CD14-positive monocyte (primary cell): ENCODE results near the gene ATP2C1. TPM values are rescaled to one million over a fixed set of nuclear protein-coding genes. Genes with fewer than 3 reads are reported as not detected.

Experiments used
- DNase-seq, 3 donors: peaks; one replicate each; pipeline ENCODE4 v3.0.0-alpha.2; 2011 to 2022
- H2AFZ ChIP-seq: 2 replicates; pipeline ENCODE4 v1.6.0; 2012; ENCODE audit warnings: mild to moderate bottlenecking, low read depth, low read length, inconsistent platforms; ENCODE audit not compliant: insufficient read depth, poor library complexity, severe bottlenecking
- H3K27ac ChIP-seq, 2 donors: 1 replicate in 1 of 2; 2 replicates in 1 of 2; pipeline ENCODE4 v1.5.1; 2012 to 2013; ENCODE audit warnings: low read length in 2 of 2, control low read depth in 1 of 2, inconsistent platforms in 1 of 2, low read depth in 1 of 2, mild to moderate bottlenecking in 1 of 2
- H3K27me3 ChIP-seq, 2 donors: one replicate each; pipeline versions ENCODE4 v1.6.0 to v1.6.1; 2011 to 2013; ENCODE audit warnings: low read length in 2 of 2; ENCODE audit not compliant: control insufficient read depth in 2 of 2, insufficient read depth in 2 of 2
- H3K36me3 ChIP-seq, 2 donors: replicated peaks in 1 of 2; 1 replicate in 1 of 2; 2 replicates in 1 of 2; pipeline versions ENCODE4 v1.5.1 to v1.6.1; 2012 to 2013; ENCODE audit warnings: low read length in 2 of 2, control low read depth in 1 of 2, inconsistent platforms in 1 of 2, mild to moderate bottlenecking in 1 of 2; ENCODE audit not compliant: insufficient read depth in 2 of 2, control insufficient read depth in 1 of 2
- H3K4me1 ChIP-seq, 2 donors: 1 replicate in 1 of 2; 2 replicates in 1 of 2; pipeline versions ENCODE4 v1.5.1 to v1.6.1; 2012 to 2013; ENCODE audit warnings: low read length in 2 of 2, control low read depth in 1 of 2, inconsistent platforms in 1 of 2, mild to moderate bottlenecking in 1 of 2, moderate library complexity in 1 of 2; ENCODE audit not compliant: insufficient read depth in 2 of 2, control insufficient read depth in 1 of 2
- H3K4me2 ChIP-seq: replicated peaks from 2 replicates; pipeline ENCODE3; 2012; ENCODE audit warnings: low read length, moderate library complexity, mild to moderate bottlenecking; ENCODE audit not compliant: poor library complexity, severe bottlenecking; ENCODE audit errors: extremely low read depth
- H3K4me3 ChIP-seq, 3 experiments: fragments of 200-600 bp in 1 of 3; sonication (generic) in 1 of 3; replicated peaks in 1 of 3; 1 replicate in 2 of 3; 2 replicates in 1 of 3; pipeline ENCODE4 v1.5.1; 2011 to 2013; ENCODE audit warnings: low read length in 3 of 3, mild to moderate bottlenecking in 3 of 3, control low read depth in 2 of 3, low read depth in 2 of 3, inconsistent platforms in 1 of 3, moderate library complexity in 1 of 3
- H3K79me2 ChIP-seq: 2 replicates; pipeline ENCODE4 v1.6.0; 2012; ENCODE audit warnings: mild to moderate bottlenecking, control low read depth, inconsistent platforms, low read length, moderate library complexity; ENCODE audit not compliant: insufficient read depth
- H3K9ac ChIP-seq: 2 replicates; pipeline ENCODE4 v1.6.0; 2017; ENCODE audit warnings: low read length, mild to moderate bottlenecking; ENCODE audit not compliant: insufficient read depth, poor library complexity, severe bottlenecking
- H3K9me3 ChIP-seq, 2 donors: replicated peaks in 1 of 2; 1 replicate in 1 of 2; 2 replicates in 1 of 2; pipeline versions ENCODE4 v1.5.1 to v1.6.1; 2012 to 2013; ENCODE audit warnings: low read length in 2 of 2, control low read depth in 1 of 2; ENCODE audit not compliant: control insufficient read depth in 1 of 2, insufficient read depth in 1 of 2
- H4K20me1 ChIP-seq: 2 replicates; pipeline ENCODE4 v1.6.0; 2012; ENCODE audit warnings: mild to moderate bottlenecking, low read length, control low read depth, moderate library complexity; ENCODE audit not compliant: insufficient read depth
- H3K27ac Mint-ChIP-seq, 7 donors: one replicate each; pipeline ENCODE4 v1.8.0; 2020; ENCODE audit warnings: mild to moderate bottlenecking in 7 of 7, mixed read lengths in 7 of 7, moderate library complexity in 6 of 7, inconsistent platforms in 2 of 7
- H3K27me3 Mint-ChIP-seq, 3 donors: one replicate each; pipeline ENCODE4 v1.8.0; 2021 to 2022; ENCODE audit warnings: low read depth in 3 of 3, mild to moderate bottlenecking in 3 of 3, mixed read lengths in 3 of 3, moderate library complexity in 3 of 3, inconsistent platforms in 1 of 3
- H3K36me3 Mint-ChIP-seq, 2 donors: one replicate each; pipeline ENCODE4 v1.8.0; 2020; ENCODE audit warnings: mixed read lengths in 2 of 2, inconsistent platforms in 1 of 2, mild to moderate bottlenecking in 1 of 2
- H3K4me1 Mint-ChIP-seq: one replicate; pipeline ENCODE4 v1.8.0; 2020; ENCODE audit warnings: mild to moderate bottlenecking, mixed read lengths
- H3K4me3 Mint-ChIP-seq, 2 donors: one replicate each; pipeline ENCODE4 v1.8.0; 2020; ENCODE audit warnings: mild to moderate bottlenecking in 2 of 2, mixed read lengths in 2 of 2, moderate library complexity in 1 of 2
- H3K9me3 Mint-ChIP-seq, 7 donors: one replicate each; pipeline ENCODE4 v1.8.0; 2020 to 2022; ENCODE audit warnings: mixed read lengths in 7 of 7, mild to moderate bottlenecking in 6 of 7, moderate library complexity in 6 of 7, inconsistent platforms in 2 of 7
- WGBS: methylation state at CpG from one replicate; pipeline ENCODE4 v1.1.5; 2013; ENCODE audit warnings: missing lambda C conversion rate; ENCODE audit not compliant: insufficient coverage; 5-methylcytosine and 5-hydroxymethylcytosine counted together
- intact Hi-C, 2 donors: fragments of 100-400 bp; cut with micrococcal nuclease; formaldehyde crosslinking; loops; one replicate each; pipeline versions ENCODE4 v1.15.0 to v1.15.1; 2023
- polyA plus RNA-seq, 3 donors: library from polyadenylated mRNA; depleted of rRNA in 1 of 3; unstranded in 2 of 3; stranded (reverse) in 1 of 3; fragments of 300-500 nt in 2 of 3; fragments of >200 nt in 1 of 3; fragmentation: Illumina TruSeq in 2 of 3; gene quantifications; 1 replicate in 2 of 3; 2 replicates in 1 of 3; pipeline ENCODE4 v1.2.3, GENCODE V29; 2012 to 2021
- TF ChIP-seq, protein P1 (sequence below): fragments of 200-600 bp; IDR thresholded peaks from one replicate; pipeline ENCODE4 v1.8.0; 2022; ENCODE audit warnings: antibody characterized with exemption, mild to moderate bottlenecking

Gene ATP2C1
- polyA plus RNA-seq, 3 donors, result 11.7 to 22.0 (median 12.2) TPM

- Mint-ChIP-seq H3K4me3 (no peak overlapping the region), H3K27me3 (no peaks in the 10 kb centered on the region), H3K36me3 (peaks cover 60 to 67% of the 10 kb centered on the region in 2 donors), H3K4me1 (no peaks in the 10 kb centered on the region), H3K27ac (no peak overlapping the region), H3K9me3 (peaks cover 0 to 2% (median 0%) of the 10 kb centered on the region in 7 donors)
- H3K79me2 ChIP-seq, result no peaks in the 10 kb centered on the region
- intact Hi-C loops, result no loop called here
- H3K4me3 ChIP-seq, result no peak overlapping the region
- no peak overlapping the region for H2AFZ ChIP-seq
- H3K9ac ChIP-seq, result no peak overlapping the region
- H3K4me1 ChIP-seq, result no peaks in the 10 kb centered on the region
- no peak overlapping the region for H3K27ac ChIP-seq
- no peak overlapping the region for H3K4me2 ChIP-seq
- H3K27me3 ChIP-seq, result no peaks in the 10 kb centered on the region
- no peaks in the 10 kb centered on the region for H3K9me3 ChIP-seq
- DNase-seq, result no peak
- H4K20me1 ChIP-seq, result no peaks in the 10 kb centered on the region
- peaks cover 32 to 93% of the 10 kb centered on the region in 2 donors for H3K36me3 ChIP-seq
- WGBS, result no CpG with 5 or more reads among the region's 2 CpGs
- TF ChIP-seq, protein P1, sequence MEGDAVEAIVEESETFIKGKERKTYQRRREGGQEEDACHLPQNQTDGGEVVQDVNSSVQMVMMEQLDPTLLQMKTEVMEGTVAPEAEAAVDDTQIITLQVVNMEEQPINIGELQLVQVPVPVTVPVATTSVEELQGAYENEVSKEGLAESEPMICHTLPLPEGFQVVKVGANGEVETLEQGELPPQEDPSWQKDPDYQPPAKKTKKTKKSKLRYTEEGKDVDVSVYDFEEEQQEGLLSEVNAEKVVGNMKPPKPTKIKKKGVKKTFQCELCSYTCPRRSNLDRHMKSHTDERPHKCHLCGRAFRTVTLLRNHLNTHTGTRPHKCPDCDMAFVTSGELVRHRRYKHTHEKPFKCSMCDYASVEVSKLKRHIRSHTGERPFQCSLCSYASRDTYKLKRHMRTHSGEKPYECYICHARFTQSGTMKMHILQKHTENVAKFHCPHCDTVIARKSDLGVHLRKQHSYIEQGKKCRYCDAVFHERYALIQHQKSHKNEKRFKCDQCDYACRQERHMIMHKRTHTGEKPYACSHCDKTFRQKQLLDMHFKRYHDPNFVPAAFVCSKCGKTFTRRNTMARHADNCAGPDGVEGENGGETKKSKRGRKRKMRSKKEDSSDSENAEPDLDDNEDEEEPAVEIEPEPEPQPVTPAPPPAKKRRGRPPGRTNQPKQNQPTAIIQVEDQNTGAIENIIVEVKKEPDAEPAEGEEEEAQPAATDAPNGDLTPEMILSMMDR, result no peak
Observed at GRCh38 chr3:130948001-130948773, 54.3 kb downstream of the ATP2C1 start.

- H4K20me1 ChIP-seq, result no peaks in the 10 kb centered on the region
- TF ChIP-seq, protein P1, result no peak
- DNase-seq, result no peak
- no peak overlapping the region for H3K27ac ChIP-seq
- H3K9ac ChIP-seq, result no peak overlapping the region
- H3K4me1 ChIP-seq, result no peaks in the 10 kb centered on the region
- H3K36me3 ChIP-seq, result peaks cover 31 to 93% of the 10 kb centered on the region in 2 donors
- H3K79me2 ChIP-seq, result no peaks in the 10 kb centered on the region
- H2AFZ ChIP-seq, result no peak overlapping the region
- Mint-ChIP-seq H3K27me3 (no peaks in the 10 kb centered on the region), H3K9me3 (peaks cover 0 to 2% (median 0%) of the 10 kb centered on the region in 7 donors), H3K4me1 (no peaks in the 10 kb centered on the region), H3K4me3 (no peak overlapping the region), H3K36me3 (peaks cover 59 to 68% of the 10 kb centered on the region in 2 donors), H3K27ac (no peak overlapping the region)
- intact Hi-C loops, result no loop called here
- H3K4me3 ChIP-seq, result no peak overlapping the region
- H3K27me3 ChIP-seq, result no peaks in the 10 kb centered on the region
- no peak overlapping the region for H3K4me2 ChIP-seq
- no CpG with 5 or more reads among the region's 3 CpGs for WGBS
- H3K9me3 ChIP-seq, result no peaks in the 10 kb centered on the region
Observed at GRCh38 chr3:130948929-130949328, 55.0 kb downstream of the ATP2C1 start.
